GM18519 (cell line): ENCODE results near the gene ITGA11.
"Not testable (repeated sequence)": the region's sequence is repeated elsewhere in the genome, so short reads cannot be mapped to it uniquely, and the experiment has no call there.

Experiments used
- ATAC-seq: cut with Tn5 transposase; IDR thresholded peaks from one replicate; pipeline ENCODE4 v1.9.1; 2021; ENCODE audit warnings: mild to moderate bottlenecking, moderate library complexity; ENCODE audit not compliant: unreplicated experiment, low FRiP score

Gene ITGA11

GRCh38 chr15:68427366-68427765, 4.6 kb downstream of the ITGA11 start:
- ATAC-seq = no peak

- no peak for ATAC-seq
Observed at GRCh38 chr15:68426116-68426515, 5.8 kb downstream of the ITGA11 start.

GRCh38 chr15:68425428-68426060, 6.4 kb downstream of the ITGA11 start:
- ATAC-seq = no peak

- no peak for ATAC-seq
Observed at GRCh38 chr15:68424754-68425390, 7.1 kb downstream of the ITGA11 start.

- no peak for ATAC-seq
Observed at GRCh38 chr15:68423359-68424296, 8.3 kb downstream of the ITGA11 start.

- not testable (repeated sequence) for ATAC-seq
Observed at GRCh38 chr15:68422403-68423145, 9.4 kb downstream of the ITGA11 start.

GRCh38 chr15:68421798-68422402, 10.1 kb downstream of the ITGA11 start:
- ATAC-seq = no peak

GRCh38 chr15:68421115-68421551, 10.8 kb downstream of the ITGA11 start:
- ATAC-seq = no peak

- ATAC-seq = no peak
Observed at GRCh38 chr15:68420186-68420684, 11.7 kb downstream of the ITGA11 start.

GRCh38 chr15:68419301-68420175, 12.4 kb downstream of the ITGA11 start:
- no peak for ATAC-seq

- no peak for ATAC-seq
Observed at GRCh38 chr15:68418611-68419161, 13.3 kb downstream of the ITGA11 start.

- no peak for ATAC-seq
Observed at GRCh38 chr15:68417897-68418296, 14.1 kb downstream of the ITGA11 start.

GRCh38 chr15:68417051-68417450, 14.9 kb downstream of the ITGA11 start:
- no peak for ATAC-seq

- no peak for ATAC-seq
Observed at GRCh38 chr15:68416158-68416535, 15.8 kb downstream of the ITGA11 start.

- ATAC-seq = no peak
Observed at GRCh38 chr15:68415501-68416157, 16.3 kb downstream of the ITGA11 start.

GRCh38 chr15:68415061-68415460, 16.9 kb downstream of the ITGA11 start:
- ATAC-seq = no peak

- ATAC-seq = no peak
Observed at GRCh38 chr15:68414591-68414990, 17.4 kb downstream of the ITGA11 start.

GRCh38 chr15:68414206-68414555, 17.8 kb downstream of the ITGA11 start:
- no peak for ATAC-seq
